KOPT-K1 (cell line): ENCODE data around the gene ZFAND6.
A peak's percentile ranks its signal among the peaks of the same experiment; 100 is the strongest.
"Not testable (repeated sequence)": the region's sequence is repeated elsewhere in the genome, so short reads cannot be mapped to it uniquely, and the experiment has no call there.

ENCODE experiments used
- H3K27ac ChIP-seq: fragments of 200-600 bp; sonication (generic); 2 replicates; pipeline ENCODE4 v1.5.1; 2016; ENCODE audit warnings: antibody characterized with exemption, mild to moderate bottlenecking, low read depth, low read length; ENCODE audit not compliant: poor library complexity, severe bottlenecking
- H3K36me3 ChIP-seq: fragments of 200-600 bp; sonication (generic); 2 replicates; pipeline ENCODE4 v1.5.1; 2017; ENCODE audit warnings: antibody characterized with exemption, mild to moderate bottlenecking, low read length, moderate library complexity; ENCODE audit not compliant: insufficient read depth
- H3K9me3 ChIP-seq: fragments of 200-600 bp; sonication (generic); 2 replicates; pipeline ENCODE4 v1.5.1; 2017; ENCODE audit warnings: antibody characterized with exemption, low read length, mild to moderate bottlenecking; ENCODE audit not compliant: insufficient read depth, poor library complexity, severe bottlenecking

The ZFAND6 gene

GRCh38 chr15:80058851-80059785 lies at the start of gene ZFAND6:
ZFAND6 (plus strand) TSS chr15:80059676; CDS start chr15:80120345, 60,669 bp downstream.
- H3K9me3 ChIP-seq: no peaks in the 10 kb centered on the region
- H3K36me3 ChIP-seq: no peaks in the 10 kb centered on the region
- peak within 1 kb of the TSS; percentile 85 for H3K27ac ChIP-seq

- Histone ChIP-seq H3K9me3 (no peaks in the 10 kb centered on the region), H3K27ac (no peak overlapping the region), H3K36me3 (no peaks in the 10 kb centered on the region)
These were observed 49.3 kb upstream of the ZFAND6 start for GRCh38 chr15:80010131-80010673.

GRCh38 chr15:80011041-80011523 lies 48.4 kb upstream of the ZFAND6 start:
- not testable (repeated sequence) for H3K36me3 ChIP-seq, H3K9me3 ChIP-seq, H3K27ac ChIP-seq

- no peaks in the 10 kb centered on the region for H3K36me3 ChIP-seq
- H3K27ac ChIP-seq: no peak overlapping the region
- no peaks in the 10 kb centered on the region for H3K9me3 ChIP-seq
These were observed 47.9 kb upstream of the ZFAND6 start for GRCh38 chr15:80011596-80011995.

- Histone ChIP-seq H3K9me3 (no peaks in the 10 kb centered on the region), H3K36me3 (no peaks in the 10 kb centered on the region), H3K27ac (no peak overlapping the region)
These were observed 47.3 kb upstream of the ZFAND6 start for GRCh38 chr15:80012060-80012726.

- H3K27ac ChIP-seq, H3K36me3 ChIP-seq, H3K9me3 ChIP-seq: not testable (repeated sequence)
These were observed 45.3 kb upstream of the ZFAND6 start for GRCh38 chr15:80014186-80014585.

GRCh38 chr15:80015156-80015555 lies 44.3 kb upstream of the ZFAND6 start:
- Histone ChIP-seq H3K36me3 (no peaks in the 10 kb centered on the region), H3K9me3 (no peaks in the 10 kb centered on the region), H3K27ac (no peak overlapping the region)

- H3K9me3 ChIP-seq, H3K36me3 ChIP-seq, H3K27ac ChIP-seq: not testable (repeated sequence)
These were observed 43.0 kb upstream of the ZFAND6 start for GRCh38 chr15:80016506-80016905.

- not testable (repeated sequence) for H3K9me3 ChIP-seq, H3K36me3 ChIP-seq, H3K27ac ChIP-seq
These were observed 42.3 kb upstream of the ZFAND6 start for GRCh38 chr15:80017139-80017538.

- Histone ChIP-seq H3K27ac (no peak overlapping the region), H3K36me3 (no peaks in the 10 kb centered on the region), H3K9me3 (no peaks in the 10 kb centered on the region)
These were observed 40.2 kb upstream of the ZFAND6 start for GRCh38 chr15:80019168-80019745.

GRCh38 chr15:80020149-80020548 lies 39.3 kb upstream of the ZFAND6 start:
- not testable (repeated sequence) for H3K9me3 ChIP-seq, H3K27ac ChIP-seq

GRCh38 chr15:80020731-80021130 lies 38.7 kb upstream of the ZFAND6 start:
- Histone ChIP-seq H3K36me3 (no peaks in the 10 kb centered on the region), H3K9me3 (no peaks in the 10 kb centered on the region), H3K27ac (no peak overlapping the region)

More at GRCh38 chr15:80020149-80020548, 39.3 kb upstream of the ZFAND6 start:
- not testable (repeated sequence) for H3K36me3 ChIP-seq

GRCh38 chr15:80026310-80026709 lies 33.2 kb upstream of the ZFAND6 start:
- no peaks in the 10 kb centered on the region for H3K36me3 ChIP-seq
- H3K27ac ChIP-seq: no peak overlapping the region
- H3K9me3 ChIP-seq: no peaks in the 10 kb centered on the region

- no peak overlapping the region for H3K27ac ChIP-seq
- no peaks in the 10 kb centered on the region for H3K36me3 ChIP-seq
- no peaks in the 10 kb centered on the region for H3K9me3 ChIP-seq
These were observed 32.7 kb upstream of the ZFAND6 start for GRCh38 chr15:80026754-80027153.

GRCh38 chr15:80028937-80029336 lies 30.5 kb upstream of the ZFAND6 start:
- no peaks in the 10 kb centered on the region for H3K36me3 ChIP-seq
- no peaks in the 10 kb centered on the region for H3K9me3 ChIP-seq
- no peak overlapping the region for H3K27ac ChIP-seq
